Psoas muscle (tissue), 8 donors: ENCODE results near the gene TBC1D14. TPM values are rescaled to one million over a fixed set of nuclear protein-coding genes. Genes with fewer than 3 reads are reported as not detected.

Experiments
- ATAC-seq, 4 donors: fragments of 200-7000 bp; cut with Tn5 transposase; one replicate each; pipeline ENCODE4 v1.9.1; 2020; ENCODE audit warnings: moderate library complexity in 3 of 4, mild to moderate bottlenecking in 2 of 4
- DNase-seq, 2 donors: peaks; one replicate each; pipeline ENCODE4 v3.0.0-alpha.2; 2020
- H3K27ac ChIP-seq: fragments of 200-600 bp; one replicate; pipeline ENCODE4 v1.8.0; 2022
- H3K27me3 ChIP-seq, 3 donors: fragments of 200-600 bp in 1 of 3; one replicate each; pipeline versions ENCODE4 v1.6.1 to v1.8.0; 2013 to 2022; ENCODE audit warnings: low read length in 2 of 3, mild to moderate bottlenecking in 2 of 3, moderate library complexity in 1 of 3; ENCODE audit not compliant: insufficient read depth in 3 of 3
- H3K36me3 ChIP-seq, 2 donors: fragments of 200-600 bp in 1 of 2; one replicate each; pipeline versions ENCODE4 v1.6.1 to v1.8.0; 2013 to 2022; ENCODE audit warnings: low read depth in 1 of 2, mild to moderate bottlenecking in 1 of 2, moderate library complexity in 1 of 2; ENCODE audit not compliant: insufficient read depth in 1 of 2
- H3K4me1 ChIP-seq: fragments of 200-600 bp; one replicate; pipeline ENCODE4 v1.8.0; 2022
- H3K4me3 ChIP-seq: fragments of 200-600 bp; one replicate; pipeline ENCODE4 v1.8.0; 2022; ENCODE audit warnings: mild to moderate bottlenecking
- H3K9me3 ChIP-seq: fragments of 200-600 bp; one replicate; pipeline ENCODE4 v1.8.0; 2022
- CTCF ChIP-seq: fragments of 200-600 bp; IDR thresholded peaks from one replicate; pipeline ENCODE4 v1.8.0; 2022; ENCODE audit warnings: antibody characterized with exemption
- WGBS, 3 donors: extraction: QIAGEN DNeasy Blood & Tissue Kit; methylation state at CpG; one replicate each; pipeline versions ENCODE4 v1.1.6 to v1.1.7; 2013; 5-methylcytosine and 5-hydroxymethylcytosine counted together
- intact Hi-C, 2 donors: fragments of 100-400 bp; cut with DNase I; formaldehyde crosslinking; loops; one replicate each; pipeline versions ENCODE4 v1.11.0 to v1.14.2; 2022
- polyA plus RNA-seq, 3 donors: library from polyadenylated mRNA; stranded (reverse); fragments of 200-250 nt; gene quantifications; one replicate each; pipeline ENCODE4 v1.2.3, GENCODE V29; 2013
- total RNA-seq, 4 donors: library from RNA; stranded (reverse); fragmentation: NEBNext Ultra II Directional in 2 of 4; extraction: Animal tissue kit (Norgen Biotek cat#: 25700) in 2 of 4; gene quantifications; one replicate each; pipeline versions ENCODE4 v1.2.1 to v1.2.4, GENCODE V29; 2021 to 2023
- donor health status: healthy with polysubstance abuse.
- donor health status: DM: no; HTN: no; CAD: no; lungs with moderate emphysema.
- donor health status: Bipolar disorder and iron deficiency.
- donor health status: healthy.
- donor health status: DM: yes; HTN: yes; CAD: no.
- donor health status: DM: no; HTN: no; CAD: no.
- donor health status: DM: no; HTN: no; CAD: no.
- donor health status: DM: yes; HTN: yes; CAD: no.

The TBC1D14 gene
- total and polyA plus RNA-seq, 7 donors = 14.7 to 45.5 (median 33.1) TPM

- WGBS, 3 donors = 88 to 94% (median 90%) methylated on average over 12 of the region's 12 CpGs
- intact Hi-C loops = no loop called here
- Histone ChIP-seq H3K4me3 (no peak overlapping the region), H3K27ac (no peak overlapping the region), H3K4me1 (peaks cover 67% of the 10 kb centered on the region), H3K9me3 (no peaks in the 10 kb centered on the region), H3K27me3 (no peaks in the 10 kb centered on the region), H3K36me3 (no peaks in the 10 kb centered on the region)
- TF ChIP-seq CTCF = no peak
- DNase-seq (no peak), ATAC-seq (no peak)
Measured at GRCh38 chr4:7048642-7049041, 139.0 kb downstream of the TBC1D14 start.

- no peak overlapping the region for H3K4me3 ChIP-seq
- TF ChIP-seq CTCF = no peak
- H3K27me3 ChIP-seq = no peaks in the 10 kb centered on the region
- H3K4me1 ChIP-seq = peaks cover 68% of the 10 kb centered on the region
- WGBS, 3 donors = 88 to 99% (median 89%) methylated on average over 4 of the region's 4 CpGs
- H3K36me3 ChIP-seq = peaks cover 0 to 6% of the 10 kb centered on the region in 2 donors
- DNase-seq = no peak
- H3K9me3 ChIP-seq = no peaks in the 10 kb centered on the region
- ATAC-seq = no peak
- intact Hi-C loops = no loop called here
- no peak overlapping the region for H3K27ac ChIP-seq
Measured at GRCh38 chr4:7049295-7049694, 139.7 kb downstream of the TBC1D14 start.

- Histone ChIP-seq H3K4me3 (no peak overlapping the region), H3K9me3 (no peaks in the 10 kb centered on the region), H3K27ac (no peak overlapping the region), H3K36me3 (peaks cover 0 to 11% of the 10 kb centered on the region in 2 donors), H3K4me1 (peaks cover 65% of the 10 kb centered on the region), H3K27me3 (no peaks in the 10 kb centered on the region)
- no peak for TF ChIP-seq CTCF
- ATAC-seq (no peak), DNase-seq (no peak)
- intact Hi-C loops = no loop called here
- 77 to 93% (median 86%) methylated on average over 11 of the region's 11 CpGs for WGBS, 3 donors
Measured at GRCh38 chr4:7049739-7050138, 140.1 kb downstream of the TBC1D14 start.

GRCh38 chr4:7050481-7051143, 141.0 kb downstream of the TBC1D14 start:
- H3K36me3 ChIP-seq = peaks cover 3 to 19% of the 10 kb centered on the region in 2 donors
- H3K27me3 ChIP-seq = no peaks in the 10 kb centered on the region
- intact Hi-C loops = no loop called here
- no peak overlapping the region for H3K4me3 ChIP-seq
- WGBS, 3 donors = 83 to 91% (median 88%) methylated on average over 36 of the region's 36 CpGs
- DNase-seq (no peak), ATAC-seq (no peak)
- H3K9me3 ChIP-seq = no peaks in the 10 kb centered on the region
- H3K27ac ChIP-seq = no peak overlapping the region
- peaks cover 56% of the 10 kb centered on the region for H3K4me1 ChIP-seq
- no peak for TF ChIP-seq CTCF

- Histone ChIP-seq H3K4me3 (no peak overlapping the region), H3K4me1 (peaks cover 51% of the 10 kb centered on the region), H3K36me3 (peaks cover 3 to 24% of the 10 kb centered on the region in 2 donors), H3K9me3 (no peaks in the 10 kb centered on the region), H3K27me3 (no peaks in the 10 kb centered on the region), H3K27ac (no peak overlapping the region)
- intact Hi-C loops = no loop called here
- no peak for DNase-seq
- no peak for TF ChIP-seq CTCF
- no peak for ATAC-seq
- WGBS, 3 donors = 68 to 82% (median 75%) methylated on average over 12 of the region's 12 CpGs
Measured at GRCh38 chr4:7051144-7051495, 141.5 kb downstream of the TBC1D14 start.
